HEK293 (cell line): ENCODE results near the gene PLLP.

Experiments used
- IKZF3 ChIP-seq: fragments of 450-650 bp; IDR thresholded peaks from 2 replicates; pipeline ENCODE4 v1.5.0; 2018; ENCODE audit warnings: missing biosample characterization, mild to moderate bottlenecking, missing genetic modification characterization, moderate library complexity
- KLF17 ChIP-seq: fragments of 450-650 bp; formaldehyde crosslinking; IDR thresholded peaks from 2 replicates; pipeline ENCODE4 v1.5.1; 2016; ENCODE audit warnings: missing biosample characterization, missing genetic modification characterization
- OSR2 ChIP-seq: fragments of 450-650 bp; formaldehyde crosslinking; IDR thresholded peaks from 2 replicates; pipeline ENCODE4 v1.5.1; 2016; ENCODE audit warnings: missing biosample characterization, missing genetic modification characterization
- SCRT2 ChIP-seq: fragments of 450-650 bp; formaldehyde crosslinking; IDR thresholded peaks from 2 replicates; pipeline ENCODE4 v1.5.1; 2016; ENCODE audit warnings: missing biosample characterization, missing genetic modification characterization
- SETDB1 ChIP-seq: IDR thresholded peaks from one replicate; pipeline ENCODE4 v1.6.1; 2017; ENCODE audit warnings: mild to moderate bottlenecking, low read length, moderate library complexity, mixed read lengths; ENCODE audit not compliant: insufficient read length
- SP3 ChIP-seq: fragments of 450-650 bp; formaldehyde crosslinking; IDR thresholded peaks from 2 replicates; pipeline ENCODE4 v1.5.1; 2016; ENCODE audit warnings: missing biosample characterization, missing genetic modification characterization
- TRIM28 ChIP-seq: IDR thresholded peaks from 2 replicates; pipeline ENCODE4 v1.6.1; 2011; ENCODE audit warnings: low read length, control low read depth, borderline replicate concordance
- ZBTB1 ChIP-seq: fragments of 450-650 bp; formaldehyde crosslinking; IDR thresholded peaks from 2 replicates; pipeline ENCODE4 v1.5.1; 2016; ENCODE audit warnings: missing biosample characterization, missing genetic modification characterization
- ZBTB26 ChIP-seq: fragments of 450-650 bp; formaldehyde crosslinking; optimal IDR thresholded peaks from 2 replicates; pipeline ENCODE3; 2016; ENCODE audit warnings: missing biosample characterization, mild to moderate bottlenecking, missing genetic modification characterization
- ZBTB8A ChIP-seq: fragments of 450-650 bp; formaldehyde crosslinking; IDR thresholded peaks from 2 replicates; pipeline ENCODE4 v1.5.1; 2016; ENCODE audit warnings: missing biosample characterization, missing genetic modification characterization
- ZFP41 ChIP-seq: fragments of 450-650 bp; formaldehyde crosslinking; IDR thresholded peaks from 2 replicates; pipeline ENCODE4 v1.5.1; 2016; ENCODE audit warnings: missing biosample characterization, missing genetic modification characterization, borderline replicate concordance
- ZNF174 ChIP-seq: fragments of 450-650 bp; formaldehyde crosslinking; IDR thresholded peaks from 2 replicates; pipeline ENCODE4 v1.5.0; 2017; ENCODE audit warnings: missing biosample characterization, mild to moderate bottlenecking, missing genetic modification characterization
- ZNF24 ChIP-seq: fragments of 450-650 bp; formaldehyde crosslinking; IDR thresholded peaks from 2 replicates; pipeline ENCODE4 v1.5.1; 2016; ENCODE audit warnings: missing biosample characterization, missing genetic modification characterization
- ZNF391 ChIP-seq: fragments of 450-650 bp; formaldehyde crosslinking; IDR thresholded peaks from 2 replicates; pipeline ENCODE4 v1.5.1; 2016; ENCODE audit warnings: low read depth, missing biosample characterization, missing genetic modification characterization, borderline replicate concordance
- ZNF529 ChIP-seq: fragments of 450-650 bp; formaldehyde crosslinking; IDR thresholded peaks from 2 replicates; pipeline ENCODE4 v1.5.1; 2017; ENCODE audit warnings: missing genetic modification characterization, missing biosample characterization; ENCODE audit not compliant: insufficient replicate concordance
- ZNF549 ChIP-seq: fragments of 450-650 bp; IDR thresholded peaks from 2 replicates; pipeline ENCODE4 v1.5.1; 2018; ENCODE audit warnings: missing biosample characterization, missing genetic modification characterization, mild to moderate bottlenecking, inconsistent platforms, moderate library complexity
- ZNF558 ChIP-seq: fragments of 450-650 bp; formaldehyde crosslinking; IDR thresholded peaks from 2 replicates; pipeline ENCODE4 v1.5.1; 2016; ENCODE audit warnings: missing biosample characterization, missing genetic modification characterization
- ZNF571 ChIP-seq: fragments of 450-650 bp; formaldehyde crosslinking; IDR thresholded peaks from 2 replicates; pipeline ENCODE4 v1.5.0; 2017; ENCODE audit warnings: missing biosample characterization, missing genetic modification characterization
- ZNF623 ChIP-seq: fragments of 450-650 bp; formaldehyde crosslinking; IDR thresholded peaks from 2 replicates; pipeline ENCODE4 v1.5.1; 2016; ENCODE audit warnings: missing biosample characterization, missing genetic modification characterization
- ZNF624 ChIP-seq: fragments of 450-650 bp; formaldehyde crosslinking; IDR thresholded peaks from 2 replicates; pipeline ENCODE4 v1.5.1; 2017; ENCODE audit warnings: missing biosample characterization, missing genetic modification characterization
- ZNF629 ChIP-seq: fragments of 450-650 bp; formaldehyde crosslinking; IDR thresholded peaks from 2 replicates; pipeline ENCODE4 v1.5.1; 2017; ENCODE audit warnings: missing biosample characterization, missing genetic modification characterization
- ZNF843 ChIP-seq: fragments of 450-650 bp; formaldehyde crosslinking; IDR thresholded peaks from 2 replicates; pipeline ENCODE4 v1.5.1; 2016; ENCODE audit warnings: missing biosample characterization, missing genetic modification characterization
- TF ChIP-seq, protein P1 (sequence below): fragments of 450-650 bp; formaldehyde crosslinking; conservative IDR thresholded peaks from 2 replicates; pipeline ENCODE4 v1.5.1; 2016; ENCODE audit warnings: low read depth, missing biosample characterization, missing genetic modification characterization
- TF ChIP-seq, protein P2 (sequence below): fragments of 450-650 bp; formaldehyde crosslinking; IDR thresholded peaks from 2 replicates; pipeline ENCODE4 v1.5.1; 2016; ENCODE audit warnings: missing biosample characterization, missing genetic modification characterization
- TF ChIP-seq, protein P3 (sequence below): fragments of 450-650 bp; IDR thresholded peaks from 2 replicates; pipeline ENCODE4 v1.5.1; 2018; ENCODE audit warnings: missing biosample characterization, mild to moderate bottlenecking, missing genetic modification characterization
- TF ChIP-seq, protein P4 (sequence below): fragments of 450-650 bp; formaldehyde crosslinking; IDR thresholded peaks from 2 replicates; pipeline ENCODE4 v1.5.1; 2016; ENCODE audit warnings: missing biosample characterization, missing genetic modification characterization

PLLP gene

GRCh38 chr16:57299719-57300386 is 15.4 kb upstream of the PLLP start (continued):
- TF ChIP-seq ZNF571 (tag by site-specific recombination) (no peak), ZNF623 (tag by site-specific recombination) (0 out of 2 replicates have a peak, but pooled peaks have one; percentile 17), ZNF391 (tag by site-specific recombination) (peak; percentile 50; the same call in 1 of the 2 replicates), ZNF629 (tag by site-specific recombination) (peak; percentile 72), SP3 (peak; percentile 28), ZBTB8A (tag by site-specific recombination) (peak; percentile 15; the same call in 1 of the 2 replicates), ZFP41 (tag by site-specific recombination) (no peak), ZNF174 (tag by site-specific recombination) (peak; percentile 68; the same call in 1 of the 2 replicates), TRIM28 (peak; percentile 59; the same call in 1 of the 2 replicates), ZBTB1 (tag by site-specific recombination) (no peak), IKZF3 (peak; percentile 73), OSR2 (tag by site-specific recombination) (no peak), ZNF558 (tag by site-specific recombination) (peak; percentile 36; the same call in 1 of the 2 replicates), ZBTB26 (tag by site-specific recombination) (peak; percentile 22), SCRT2 (no peak), ZNF24 (no peak), ZNF843 (tag by site-specific recombination) (no peak; the same call in 1 of the 2 replicates), ZNF549 (tag by site-specific recombination) (no peak; the same call in 1 of the 2 replicates), KLF17 (tag by site-specific recombination) (peak; percentile 67), ZNF624 (tag by site-specific recombination) (no peak), ZNF529 (no peak), SETDB1 (no peak)
- TF ChIP-seq, protein P1, sequence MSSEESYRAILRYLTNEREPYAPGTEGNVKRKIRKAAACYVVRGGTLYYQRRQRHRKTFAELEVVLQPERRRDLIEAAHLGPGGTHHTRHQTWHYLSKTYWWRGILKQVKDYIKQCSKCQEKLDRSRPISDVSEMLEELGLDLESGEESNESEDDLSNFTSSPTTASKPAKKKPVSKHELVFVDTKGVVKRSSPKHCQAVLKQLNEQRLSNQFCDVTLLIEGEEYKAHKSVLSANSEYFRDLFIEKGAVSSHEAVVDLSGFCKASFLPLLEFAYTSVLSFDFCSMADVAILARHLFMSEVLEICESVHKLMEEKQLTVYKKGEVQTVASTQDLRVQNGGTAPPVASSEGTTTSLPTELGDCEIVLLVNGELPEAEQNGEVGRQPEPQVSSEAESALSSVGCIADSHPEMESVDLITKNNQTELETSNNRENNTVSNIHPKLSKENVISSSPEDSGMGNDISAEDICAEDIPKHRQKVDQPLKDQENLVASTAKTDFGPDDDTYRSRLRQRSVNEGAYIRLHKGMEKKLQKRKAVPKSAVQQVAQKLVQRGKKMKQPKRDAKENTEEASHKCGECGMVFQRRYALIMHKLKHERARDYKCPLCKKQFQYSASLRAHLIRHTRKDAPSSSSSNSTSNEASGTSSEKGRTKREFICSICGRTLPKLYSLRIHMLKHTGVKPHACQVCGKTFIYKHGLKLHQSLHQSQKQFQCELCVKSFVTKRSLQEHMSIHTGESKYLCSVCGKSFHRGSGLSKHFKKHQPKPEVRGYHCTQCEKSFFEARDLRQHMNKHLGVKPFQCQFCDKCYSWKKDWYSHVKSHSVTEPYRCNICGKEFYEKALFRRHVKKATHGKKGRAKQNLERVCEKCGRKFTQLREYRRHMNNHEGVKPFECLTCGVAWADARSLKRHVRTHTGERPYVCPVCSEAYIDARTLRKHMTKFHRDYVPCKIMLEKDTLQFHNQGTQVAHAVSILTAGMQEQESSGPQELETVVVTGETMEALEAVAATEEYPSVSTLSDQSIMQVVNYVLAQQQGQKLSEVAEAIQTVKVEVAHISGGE (tag by site-specific recombination), result peak; percentile 69
- TF ChIP-seq, protein P2, sequence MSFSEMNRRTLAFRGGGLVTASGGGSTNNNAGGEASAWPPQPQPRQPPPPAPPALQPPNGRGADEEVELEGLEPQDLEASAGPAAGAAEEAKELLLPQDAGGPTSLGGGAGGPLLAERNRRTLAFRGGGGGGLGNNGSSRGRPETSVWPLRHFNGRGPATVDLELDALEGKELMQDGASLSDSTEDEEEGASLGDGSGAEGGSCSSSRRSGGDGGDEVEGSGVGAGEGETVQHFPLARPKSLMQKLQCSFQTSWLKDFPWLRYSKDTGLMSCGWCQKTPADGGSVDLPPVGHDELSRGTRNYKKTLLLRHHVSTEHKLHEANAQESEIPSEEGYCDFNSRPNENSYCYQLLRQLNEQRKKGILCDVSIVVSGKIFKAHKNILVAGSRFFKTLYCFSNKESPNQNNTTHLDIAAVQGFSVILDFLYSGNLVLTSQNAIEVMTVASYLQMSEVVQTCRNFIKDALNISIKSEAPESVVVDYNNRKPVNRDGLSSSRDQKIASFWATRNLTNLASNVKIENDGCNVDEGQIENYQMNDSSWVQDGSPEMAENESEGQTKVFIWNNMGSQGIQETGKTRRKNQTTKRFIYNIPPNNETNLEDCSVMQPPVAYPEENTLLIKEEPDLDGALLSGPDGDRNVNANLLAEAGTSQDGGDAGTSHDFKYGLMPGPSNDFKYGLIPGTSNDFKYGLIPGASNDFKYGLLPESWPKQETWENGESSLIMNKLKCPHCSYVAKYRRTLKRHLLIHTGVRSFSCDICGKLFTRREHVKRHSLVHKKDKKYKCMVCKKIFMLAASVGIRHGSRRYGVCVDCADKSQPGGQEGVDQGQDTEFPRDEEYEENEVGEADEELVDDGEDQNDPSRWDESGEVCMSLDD (tag by site-specific recombination), result peak; percentile 18; the same call in 1 of the 2 replicates
- TF ChIP-seq, protein P3, sequence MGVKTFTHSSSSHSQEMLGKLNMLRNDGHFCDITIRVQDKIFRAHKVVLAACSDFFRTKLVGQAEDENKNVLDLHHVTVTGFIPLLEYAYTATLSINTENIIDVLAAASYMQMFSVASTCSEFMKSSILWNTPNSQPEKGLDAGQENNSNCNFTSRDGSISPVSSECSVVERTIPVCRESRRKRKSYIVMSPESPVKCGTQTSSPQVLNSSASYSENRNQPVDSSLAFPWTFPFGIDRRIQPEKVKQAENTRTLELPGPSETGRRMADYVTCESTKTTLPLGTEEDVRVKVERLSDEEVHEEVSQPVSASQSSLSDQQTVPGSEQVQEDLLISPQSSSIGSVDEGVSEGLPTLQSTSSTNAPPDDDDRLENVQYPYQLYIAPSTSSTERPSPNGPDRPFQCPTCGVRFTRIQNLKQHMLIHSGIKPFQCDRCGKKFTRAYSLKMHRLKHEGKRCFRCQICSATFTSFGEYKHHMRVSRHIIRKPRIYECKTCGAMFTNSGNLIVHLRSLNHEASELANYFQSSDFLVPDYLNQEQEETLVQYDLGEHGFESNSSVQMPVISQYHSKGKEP (tag by site-specific recombination), result peak; percentile 29; the same call in 1 of the 2 replicates
- TF ChIP-seq, protein P4, sequence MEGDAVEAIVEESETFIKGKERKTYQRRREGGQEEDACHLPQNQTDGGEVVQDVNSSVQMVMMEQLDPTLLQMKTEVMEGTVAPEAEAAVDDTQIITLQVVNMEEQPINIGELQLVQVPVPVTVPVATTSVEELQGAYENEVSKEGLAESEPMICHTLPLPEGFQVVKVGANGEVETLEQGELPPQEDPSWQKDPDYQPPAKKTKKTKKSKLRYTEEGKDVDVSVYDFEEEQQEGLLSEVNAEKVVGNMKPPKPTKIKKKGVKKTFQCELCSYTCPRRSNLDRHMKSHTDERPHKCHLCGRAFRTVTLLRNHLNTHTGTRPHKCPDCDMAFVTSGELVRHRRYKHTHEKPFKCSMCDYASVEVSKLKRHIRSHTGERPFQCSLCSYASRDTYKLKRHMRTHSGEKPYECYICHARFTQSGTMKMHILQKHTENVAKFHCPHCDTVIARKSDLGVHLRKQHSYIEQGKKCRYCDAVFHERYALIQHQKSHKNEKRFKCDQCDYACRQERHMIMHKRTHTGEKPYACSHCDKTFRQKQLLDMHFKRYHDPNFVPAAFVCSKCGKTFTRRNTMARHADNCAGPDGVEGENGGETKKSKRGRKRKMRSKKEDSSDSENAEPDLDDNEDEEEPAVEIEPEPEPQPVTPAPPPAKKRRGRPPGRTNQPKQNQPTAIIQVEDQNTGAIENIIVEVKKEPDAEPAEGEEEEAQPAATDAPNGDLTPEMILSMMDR, result 0 out of 2 replicates have a peak, but pooled peaks have one; percentile 67
